Stimulated activated CD8-positive, alpha-beta memory T cell treated with anti-CD3 and anti-CD28 coated beads, Interleukin-7, amount 100 ng/mL, for 48 hours (primary cell): ENCODE results near the gene POLA1.

Experiments used
- DNase-seq, 2 donors: peaks; one replicate each; pipeline ENCODE4 v3.0.0-alpha.2; 2020; ENCODE audit warnings: low read depth in 1 of 2; ENCODE audit errors: extremely low read depth in 1 of 2

The POLA1 gene

DNA sequence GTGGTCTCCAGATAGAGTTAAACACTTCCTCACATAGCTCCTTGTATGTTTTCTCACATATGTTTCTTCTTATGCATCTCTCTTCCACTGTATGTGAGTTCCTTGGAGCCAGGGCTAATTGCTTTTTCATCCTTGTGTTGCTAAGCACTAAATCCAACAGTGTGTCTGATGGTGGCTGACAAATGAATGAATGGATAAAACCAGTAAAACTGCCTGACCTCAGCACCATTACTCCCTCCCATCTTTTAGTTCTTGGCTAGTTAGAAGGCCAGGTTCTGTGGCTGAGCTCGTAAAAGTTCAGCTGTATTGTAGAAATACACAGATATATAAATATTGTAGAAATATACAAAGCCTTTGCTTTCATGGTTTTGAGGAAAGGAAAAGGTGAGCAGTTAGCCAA is 271.7 kb downstream of the POLA1 start:
- no peak for DNase-seq

DNA sequence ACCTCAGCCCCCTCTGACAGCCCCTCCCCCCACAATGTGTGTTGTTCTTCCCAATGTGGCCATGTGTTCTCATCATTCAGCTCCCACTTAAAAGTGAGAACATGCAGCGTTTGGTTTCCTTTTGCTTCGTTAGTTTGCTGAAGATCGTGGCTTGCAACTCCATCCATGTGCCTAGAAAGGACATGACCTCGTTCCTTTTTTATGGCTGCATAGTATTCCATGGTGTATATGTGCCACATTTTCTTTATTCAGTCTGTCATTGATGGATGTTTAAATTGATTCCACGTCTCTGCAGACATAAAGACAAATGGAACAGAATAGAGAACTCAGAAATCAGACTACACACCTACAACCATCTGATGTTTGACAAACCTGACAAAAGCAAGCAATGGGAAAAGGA is 276.1 kb downstream of the POLA1 start:
- DNase-seq, result no peak

DNA sequence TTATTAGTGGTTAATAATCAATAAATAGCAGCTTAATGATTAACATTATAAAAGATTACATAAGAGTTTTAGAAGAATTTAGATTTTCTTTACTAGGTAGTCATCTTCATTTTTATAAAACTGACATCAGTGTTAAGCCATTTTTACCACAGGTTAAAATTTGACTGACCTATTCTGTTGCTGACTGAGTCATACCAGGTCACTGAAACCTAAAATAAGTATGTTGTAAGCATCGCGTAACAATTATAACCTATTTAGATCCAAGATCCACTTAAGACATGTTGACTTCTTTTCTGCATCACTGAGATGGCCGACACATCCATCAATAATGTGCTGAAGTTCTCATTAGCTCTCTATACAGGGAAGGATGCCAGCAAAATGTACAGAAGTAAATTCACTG is 285.4 kb downstream of the POLA1 start:
- DNase-seq, result no peak

DNA sequence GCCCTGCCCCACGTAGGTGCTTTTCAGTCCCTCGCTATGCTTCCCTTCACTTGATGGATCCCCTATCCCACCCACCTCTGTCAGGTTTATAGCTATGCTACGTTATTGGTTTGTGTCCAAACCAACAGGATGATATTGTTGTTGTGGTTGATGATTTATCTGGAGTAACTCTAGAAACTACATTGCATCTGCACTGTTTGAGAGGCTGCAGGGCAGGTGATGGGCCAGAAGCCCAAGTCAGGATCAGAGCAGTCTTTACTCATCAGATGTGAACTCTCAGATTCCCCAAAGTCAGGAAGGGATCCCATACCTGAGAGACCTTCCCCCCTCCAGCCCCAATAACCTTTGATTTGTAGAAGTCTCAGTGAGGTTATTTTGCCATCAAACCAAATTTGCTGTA is 287.3 kb downstream of the POLA1 start:
- DNase-seq, result no peak

DNA sequence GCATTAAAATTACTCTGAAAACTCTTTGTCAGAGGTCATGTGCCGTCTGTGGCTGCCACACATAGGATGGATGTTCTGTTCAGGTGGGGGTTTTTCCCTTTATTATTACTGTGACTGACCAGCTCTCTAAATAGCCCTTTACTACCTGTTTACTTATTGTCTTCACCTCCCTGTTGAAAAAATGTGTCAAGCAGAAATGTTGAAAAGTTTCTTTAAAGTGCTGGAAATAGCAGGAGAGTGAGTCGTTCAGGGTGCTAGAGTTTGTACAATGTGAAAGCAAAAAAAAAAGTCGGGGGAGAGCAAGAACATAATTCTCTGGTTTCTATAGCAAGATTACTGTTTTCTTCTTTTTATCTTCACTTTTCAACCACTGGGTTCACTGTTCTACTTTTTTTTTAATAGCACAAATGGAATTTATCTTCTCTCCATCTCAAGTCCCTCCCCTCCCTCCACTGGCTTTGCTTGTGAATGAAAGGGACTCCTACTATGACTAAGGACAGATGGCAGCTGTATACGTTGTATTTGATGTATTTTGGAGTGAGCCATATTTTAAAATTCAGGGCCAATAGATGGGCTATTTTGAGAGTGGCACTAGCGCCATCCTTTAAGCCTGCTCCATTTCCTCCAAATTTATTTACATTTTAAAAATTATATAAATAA is 288.7 kb downstream of the POLA1 start:
- DNase-seq, result no peak

DNA sequence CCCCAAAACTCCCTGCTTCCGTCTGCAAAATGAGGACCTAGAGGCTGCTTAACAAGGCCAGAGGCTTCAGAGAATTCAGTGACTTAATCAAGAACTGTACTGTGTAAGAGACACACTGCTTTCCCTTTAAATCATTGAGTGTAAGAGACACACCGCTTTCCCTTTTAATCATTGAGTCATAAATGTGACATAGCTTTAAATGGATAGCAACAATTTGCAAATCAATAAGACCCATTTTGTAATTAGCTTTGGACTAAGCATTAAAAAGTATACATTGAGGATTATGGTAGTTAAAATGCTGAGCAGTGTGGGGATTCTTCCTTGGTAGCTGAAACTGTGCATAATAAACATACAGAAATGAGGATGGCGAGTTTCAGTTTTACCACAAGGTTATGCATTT is 290.2 kb downstream of the POLA1 start:
- no peak for DNase-seq

DNA sequence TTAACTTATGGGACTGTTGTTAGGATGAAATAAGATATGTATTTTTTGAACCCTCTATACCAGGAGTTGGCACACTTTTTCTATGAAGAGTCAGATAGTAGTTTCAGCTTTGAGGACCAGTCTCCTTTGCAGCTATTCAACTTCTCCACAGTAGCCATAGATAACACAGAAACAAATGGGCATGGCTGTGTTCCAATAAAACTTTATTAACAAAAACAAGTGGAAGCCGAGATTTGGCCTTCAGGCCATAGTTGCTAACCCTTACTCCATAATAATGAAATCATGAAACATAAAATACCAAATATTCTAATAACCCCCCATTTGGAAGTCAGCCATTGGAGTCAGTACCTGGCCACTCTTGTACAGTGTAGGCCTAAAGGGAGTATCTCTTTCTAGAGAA is 291.4 kb downstream of the POLA1 start:
- no peak for DNase-seq

DNA sequence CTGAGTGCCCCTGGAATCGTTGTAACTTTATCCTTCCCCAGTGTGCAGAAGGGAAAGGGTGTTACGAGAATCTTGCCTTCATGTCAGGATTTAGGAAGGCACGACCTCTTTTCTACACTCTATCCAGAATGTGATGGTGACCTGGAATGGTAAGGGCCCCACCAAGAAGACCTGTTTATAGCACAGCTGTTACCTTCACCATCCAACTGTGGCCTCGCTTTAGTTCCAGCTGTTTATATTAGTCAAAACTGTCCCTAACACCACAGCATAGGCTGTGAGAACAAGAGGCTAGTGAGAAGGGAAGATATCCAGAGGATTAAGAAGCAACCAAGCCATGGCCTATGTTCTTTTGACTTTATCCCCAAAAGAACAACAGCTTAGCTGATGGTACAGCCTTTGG is 294.0 kb downstream of the POLA1 start:
- DNase-seq, result no peak

DNA sequence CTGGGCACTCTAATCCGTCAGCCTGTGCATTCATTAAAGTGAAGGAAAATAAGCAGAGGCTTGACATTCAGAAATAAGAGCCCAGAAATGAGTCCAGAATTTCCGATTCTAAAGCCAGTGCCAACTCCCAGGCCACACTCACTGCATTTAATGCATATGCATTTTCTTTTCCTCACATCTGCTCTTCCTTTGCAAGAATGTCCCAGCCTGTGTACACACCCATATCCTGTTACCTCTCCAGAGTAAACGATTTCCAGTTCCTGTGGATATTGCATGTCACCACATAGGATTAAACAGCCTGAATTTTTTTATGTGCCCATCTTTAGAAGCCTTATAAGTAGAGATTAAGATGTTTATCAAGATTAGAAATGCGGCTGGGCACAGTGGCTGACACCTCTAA is 294.6 kb downstream of the POLA1 start:
- DNase-seq, result no peak

DNA sequence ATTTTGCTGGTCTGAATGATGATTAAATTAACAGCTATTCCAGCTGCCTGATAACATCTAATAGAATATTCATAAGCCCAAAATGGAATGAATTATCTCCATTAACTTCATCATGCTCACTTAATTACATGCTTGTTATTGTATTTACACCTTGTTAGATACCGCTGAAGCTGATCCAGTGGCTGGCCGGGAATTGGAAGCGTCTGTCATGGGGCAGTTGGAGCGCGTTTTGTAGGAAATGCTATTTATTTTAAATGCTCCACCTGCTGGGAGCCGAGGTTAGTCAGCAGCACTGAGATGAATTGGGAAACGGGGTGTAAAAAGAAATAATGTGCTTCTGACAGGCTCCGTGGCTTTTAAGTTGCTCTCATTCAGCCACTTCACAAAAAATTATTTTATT is 296.8 kb downstream of the POLA1 start:
- DNase-seq, result no peak

DNA sequence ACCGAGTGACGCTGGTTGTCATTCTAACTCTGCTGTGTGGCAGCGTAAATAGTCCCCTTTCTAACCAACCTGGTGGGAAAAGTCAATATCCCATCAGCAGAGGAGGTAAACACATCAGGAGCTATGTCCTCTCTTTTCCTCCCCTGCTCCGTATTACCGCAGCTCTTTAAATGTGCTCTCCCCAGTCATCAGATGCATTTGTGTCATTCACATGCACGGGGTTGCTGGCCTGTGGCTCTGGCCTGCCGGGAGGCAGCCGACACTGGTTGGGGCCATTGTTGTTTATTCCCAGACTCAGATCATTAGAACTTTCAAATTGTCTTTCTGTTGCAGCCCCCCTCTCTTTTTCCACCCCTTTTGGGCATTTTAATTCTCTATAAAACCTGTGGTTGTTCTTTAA is 300.2 kb downstream of the POLA1 start:
- no peak for DNase-seq

DNA sequence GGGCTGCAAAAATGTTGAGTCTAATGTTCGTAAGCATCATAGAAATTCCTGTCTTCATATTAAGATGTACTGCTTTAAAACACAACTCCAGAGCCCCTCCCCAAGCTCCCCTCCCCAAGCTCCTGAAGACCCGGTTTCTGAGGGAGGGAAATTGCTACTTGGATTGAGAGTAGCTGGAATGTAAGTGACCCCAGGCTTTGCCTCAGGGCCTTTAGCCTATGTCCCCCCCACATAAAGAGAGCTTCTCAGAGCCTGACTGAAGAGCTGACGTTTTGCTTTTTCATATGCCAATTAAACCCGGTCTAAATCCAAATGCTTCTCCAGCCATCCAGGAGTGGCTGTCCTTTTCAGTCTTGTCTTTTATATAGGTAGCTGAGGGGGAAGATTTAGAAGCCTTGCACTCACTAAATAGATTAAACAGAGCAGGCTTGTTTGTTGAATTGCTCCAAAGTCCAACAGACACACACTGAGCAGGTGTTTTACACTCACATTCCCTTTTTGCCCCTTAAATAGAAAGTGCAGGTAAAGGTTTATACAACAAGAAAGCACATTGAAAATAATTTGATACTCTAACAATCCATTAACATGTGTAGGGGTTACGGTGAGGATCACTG is 302.5 kb downstream of the POLA1 start:
- no peak for DNase-seq

DNA sequence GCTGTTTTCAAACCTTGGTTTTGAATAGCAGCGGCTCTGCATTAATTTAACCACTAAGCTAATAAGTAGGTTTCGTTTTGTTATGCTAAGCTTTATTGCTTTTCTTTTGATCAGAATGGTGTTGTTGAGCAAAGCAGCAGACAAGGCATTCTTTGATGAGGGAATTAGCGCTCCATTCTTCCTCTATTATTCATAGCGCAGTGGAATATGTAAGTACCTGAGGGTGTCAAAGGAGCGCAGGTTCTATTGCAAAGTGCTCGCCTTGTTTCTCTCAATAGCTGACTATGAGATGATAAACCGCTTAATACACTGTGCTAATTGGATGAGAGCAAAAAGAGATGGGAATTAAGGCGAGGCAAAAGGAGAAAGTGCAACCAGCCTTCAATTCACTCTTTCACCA is 305.8 kb downstream of the POLA1 start:
- DNase-seq, result no peak

DNA sequence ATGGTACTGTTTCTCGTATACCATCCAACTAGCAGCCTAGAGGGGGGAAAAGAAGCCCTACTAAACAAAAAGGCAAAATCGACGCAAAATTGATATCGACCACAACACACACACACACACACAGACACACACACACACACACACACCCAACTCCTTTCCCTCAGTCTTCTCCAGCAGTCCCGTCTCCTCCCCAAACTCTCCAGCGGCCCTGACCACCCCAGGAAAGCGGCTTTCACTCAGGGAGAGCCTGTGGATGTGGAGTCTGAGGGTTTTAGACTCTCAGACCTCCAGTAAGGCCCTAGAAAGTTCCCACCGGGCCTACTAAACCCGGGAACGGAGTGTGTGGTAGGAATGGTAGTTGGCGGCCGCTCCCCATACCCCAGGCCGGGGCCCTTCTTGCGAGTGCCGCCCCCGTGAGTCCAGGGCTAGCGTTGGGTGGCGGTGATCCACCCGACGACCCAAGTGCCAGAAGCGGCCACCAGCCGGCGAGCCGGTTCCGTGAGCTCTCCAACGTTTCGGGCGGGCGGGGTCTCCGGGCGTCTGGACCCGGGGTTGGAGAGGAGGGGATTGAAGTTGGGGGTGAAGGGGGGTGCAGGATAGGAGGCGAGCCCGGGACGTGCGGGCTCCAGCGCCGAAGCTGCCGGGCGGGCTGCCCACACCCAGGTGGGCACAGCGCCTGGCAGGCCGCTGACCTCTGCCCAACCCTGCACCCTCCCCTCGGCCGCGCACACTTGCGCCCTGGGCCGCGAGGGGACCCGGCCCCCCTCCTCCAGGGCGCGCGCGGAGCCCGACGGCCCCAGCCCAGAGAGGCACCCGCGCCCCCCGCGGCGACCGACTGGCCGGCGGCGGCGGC is 308.3 kb downstream of the POLA1 start:
- no peak for DNase-seq

DNA sequence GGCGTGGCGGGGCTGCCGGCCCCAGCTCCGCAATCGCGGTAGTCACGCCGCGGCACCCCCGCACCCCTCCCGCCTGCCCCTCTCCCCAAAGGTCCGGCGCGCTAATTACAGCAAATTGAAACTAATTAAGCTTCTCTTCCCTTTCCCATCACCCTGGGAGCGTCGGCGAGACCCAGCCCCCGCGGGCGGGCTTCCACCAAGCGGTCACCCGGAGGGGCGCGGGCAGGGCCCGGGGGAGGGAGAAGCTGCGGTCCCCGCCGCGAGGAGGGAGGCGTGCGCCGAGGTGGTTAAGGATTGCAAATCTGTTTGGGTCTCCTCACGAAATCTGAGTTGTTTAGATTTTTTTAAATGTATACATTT is 308.9 kb downstream of the POLA1 start:
- no peak for DNase-seq

DNA sequence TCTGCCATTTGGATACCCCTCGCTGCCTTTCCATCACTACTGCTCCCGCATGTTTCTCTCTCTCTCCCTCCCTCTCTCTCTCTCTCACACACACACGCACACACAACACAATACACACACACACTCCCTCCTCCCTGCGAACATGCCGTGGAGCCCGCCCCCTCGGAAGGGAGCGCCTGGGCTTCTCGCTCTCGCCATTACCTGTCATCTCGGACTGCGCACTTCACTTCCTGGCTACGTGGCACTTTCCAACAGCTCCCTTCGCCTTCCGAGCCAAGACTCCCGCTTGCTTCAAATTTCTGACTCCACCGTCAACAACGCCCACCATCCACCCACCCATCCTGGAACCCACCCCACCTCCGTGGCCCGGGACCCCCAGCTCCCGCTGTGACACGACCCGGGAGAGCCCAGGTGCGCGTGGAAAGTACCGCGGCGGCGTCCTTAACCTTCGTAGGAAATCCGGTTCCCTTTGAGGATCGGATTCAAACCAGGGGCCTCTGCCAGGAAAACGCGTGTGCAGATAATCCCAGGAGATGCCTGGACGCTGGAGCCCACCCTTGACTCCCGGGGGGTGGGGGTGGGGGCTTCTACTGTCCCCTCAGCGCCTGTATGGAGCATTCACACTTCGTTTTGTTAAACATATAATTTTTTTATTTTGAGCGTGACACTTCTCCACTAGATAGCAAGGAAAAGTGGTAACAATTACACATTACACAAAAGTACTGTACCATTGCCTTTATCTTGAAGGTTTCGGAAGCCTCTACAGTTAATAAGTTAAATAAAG is 309.5 kb downstream of the POLA1 start:
- no peak for DNase-seq

DNA sequence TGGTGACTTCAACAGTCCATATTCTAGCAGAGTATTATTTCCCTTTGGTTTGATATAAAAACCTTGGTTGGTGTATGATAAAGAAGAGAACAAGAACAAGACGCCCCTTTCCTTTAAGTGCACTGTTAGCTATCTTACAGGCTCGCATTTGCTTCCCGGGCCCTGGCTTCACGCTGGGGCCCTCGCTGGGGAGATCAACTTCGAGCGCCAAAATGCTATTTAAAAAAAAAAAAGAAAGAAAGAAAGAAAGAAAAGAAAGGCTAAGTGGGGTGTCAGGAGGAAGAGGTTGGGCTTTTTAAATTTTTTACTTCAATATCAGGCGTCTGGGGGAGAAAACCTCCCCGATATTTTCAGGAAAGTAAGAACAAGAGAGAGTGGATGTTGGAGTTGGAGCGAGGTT is 310.3 kb downstream of the POLA1 start:
- DNase-seq, result no peak

DNA sequence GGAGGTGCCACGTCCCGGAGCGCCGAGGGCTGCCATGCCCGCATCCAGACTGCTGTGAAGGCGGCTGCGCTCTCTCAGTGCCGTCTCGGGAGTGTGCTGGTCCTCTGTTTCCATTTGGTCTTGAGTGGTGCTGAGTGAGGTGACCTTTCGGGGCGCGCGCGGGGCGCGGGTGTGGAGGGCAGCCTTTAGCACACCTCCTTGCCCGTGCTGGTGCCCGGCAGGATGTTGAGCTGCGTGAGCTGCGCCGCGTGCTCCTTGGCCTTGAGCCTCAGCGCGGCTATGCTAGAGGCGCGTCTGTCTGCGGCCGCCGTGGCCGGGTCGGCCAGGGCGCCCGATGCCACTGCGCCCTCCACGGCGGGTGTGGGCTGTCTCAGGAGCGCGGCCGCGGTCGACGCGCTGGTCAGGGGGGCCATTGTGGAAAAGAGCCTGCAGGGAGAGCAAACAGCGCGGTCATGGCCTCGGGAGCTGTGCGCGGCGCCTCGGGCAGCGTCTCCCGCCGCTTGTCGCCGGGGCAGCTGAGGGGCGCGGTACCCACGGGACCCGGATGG is 310.8 kb downstream of the POLA1 start:
- no peak for DNase-seq

DNA sequence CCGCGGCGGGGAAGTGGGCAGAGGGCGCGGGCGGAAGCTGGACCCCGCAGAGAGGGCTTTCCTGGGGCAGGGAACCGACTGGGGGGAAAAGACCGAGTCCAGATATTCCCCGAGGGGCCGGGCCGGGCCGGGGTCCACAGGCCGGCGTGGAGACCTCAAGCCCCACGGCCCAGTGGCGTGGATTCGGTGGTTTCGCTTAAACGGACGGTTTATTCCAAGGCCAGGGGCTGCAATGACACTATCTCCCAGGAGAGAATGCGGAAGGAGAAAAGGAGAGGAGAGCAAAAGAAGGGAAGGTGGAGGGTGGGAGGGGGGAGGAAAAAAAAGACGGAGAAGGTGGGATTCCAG is 311.3 kb downstream of the POLA1 start:
- no peak for DNase-seq

DNA sequence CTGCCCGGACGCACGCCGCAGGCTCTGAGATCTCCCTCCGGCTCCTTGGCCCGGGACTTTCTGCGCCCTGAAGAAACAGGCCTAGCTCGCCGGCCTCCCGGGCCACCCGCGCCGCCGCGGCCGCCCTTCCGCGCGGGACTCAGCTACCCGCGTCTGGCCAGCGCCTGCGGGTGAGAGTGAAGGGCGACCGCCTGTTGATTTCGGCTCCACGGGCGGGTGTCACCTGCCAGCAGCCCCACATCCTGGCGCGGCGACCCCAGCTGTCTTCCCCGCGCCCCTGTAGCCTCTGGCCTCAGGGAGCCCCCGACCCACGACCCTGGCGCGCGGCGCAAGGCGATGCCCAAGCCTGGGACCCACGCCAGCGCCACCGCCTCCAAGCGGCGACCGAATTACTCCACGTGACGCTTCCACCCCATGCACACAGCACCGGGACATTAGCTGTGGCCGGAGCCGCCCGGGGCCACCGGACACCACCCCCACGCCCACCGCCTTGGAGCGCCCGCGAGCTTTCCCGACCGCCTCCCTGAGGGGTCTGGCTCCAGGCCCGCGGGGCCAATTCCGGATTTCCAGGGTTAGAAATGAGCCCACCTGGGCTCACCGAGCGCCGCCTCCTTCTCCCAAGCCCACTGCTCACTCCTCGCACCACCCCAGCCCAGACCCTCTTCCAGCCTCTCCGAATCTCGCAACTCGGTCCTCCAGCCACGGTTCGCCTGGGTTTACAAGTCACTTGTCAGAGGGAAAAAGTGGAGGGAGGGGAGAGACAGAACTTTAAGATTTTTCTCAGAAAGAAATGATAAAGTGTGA is 311.9 kb downstream of the POLA1 start:
- no peak for DNase-seq
